GM12864 (cell line): ENCODE results near the gene HOXD13.

Experiments
- DNase-seq: peaks from one replicate; pipeline ENCODE4 v3.0.0-alpha.2; 2011; ENCODE audit warnings: low read depth
- H3K4me3 ChIP-seq: 2 replicates; pipeline ENCODE4 v1.5.1; 2011; ENCODE audit warnings: mild to moderate bottlenecking, low read depth, low read length, control low read depth
- TF ChIP-seq, protein P1 (sequence below): IDR thresholded peaks from 2 replicates; pipeline ENCODE4 v1.5.1; 2011; ENCODE audit warnings: low read depth, mild to moderate bottlenecking, moderate library complexity, low read length, control low read depth, inconsistent platforms; ENCODE audit errors: missing control alignments

Gene HOXD13

DNA sequence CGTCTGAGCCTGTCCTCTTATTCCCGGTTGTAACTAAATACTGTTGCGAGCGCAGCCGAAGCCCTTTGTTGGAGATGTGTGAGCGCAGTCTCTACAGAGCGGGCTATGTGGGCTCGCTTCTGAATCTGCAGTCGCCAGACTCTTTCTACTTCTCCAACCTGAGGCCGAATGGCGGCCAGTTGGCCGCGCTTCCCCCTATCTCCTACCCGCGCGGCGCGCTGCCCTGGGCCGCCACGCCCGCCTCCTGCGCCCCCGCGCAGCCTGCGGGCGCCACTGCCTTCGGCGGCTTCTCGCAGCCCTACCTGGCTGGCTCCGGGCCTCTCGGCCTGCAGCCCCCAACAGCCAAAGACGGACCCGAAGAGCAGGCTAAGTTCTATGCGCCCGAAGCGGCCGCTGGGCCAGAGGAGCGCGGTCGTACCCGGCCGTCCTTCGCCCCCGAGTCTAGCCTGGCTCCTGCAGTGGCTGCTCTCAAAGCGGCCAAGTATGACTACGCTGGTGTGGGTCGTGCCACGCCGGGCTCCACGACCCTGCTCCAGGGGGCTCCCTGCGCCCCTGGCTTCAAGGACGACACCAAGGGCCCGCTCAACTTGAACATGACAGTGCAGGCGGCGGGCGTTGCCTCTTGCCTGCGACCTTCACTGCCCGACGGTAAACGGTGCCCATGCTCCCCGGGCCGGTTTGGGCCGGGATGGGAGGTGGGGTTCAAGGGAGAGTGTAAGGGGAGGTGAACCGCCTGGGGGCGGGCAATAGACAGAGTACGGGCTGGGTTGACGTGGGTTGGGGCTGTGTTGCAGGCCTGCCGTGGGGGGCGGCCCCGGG is 7.4 kb downstream of the HOXD13 start, which contains the start of gene HOXD12:
TSS of gene HOXD12 (plus strand) at position 68 of the 819 bp plus-strand sequence. CDS start at position 75, 7 bp downstream.
- TF ChIP-seq, protein P1, sequence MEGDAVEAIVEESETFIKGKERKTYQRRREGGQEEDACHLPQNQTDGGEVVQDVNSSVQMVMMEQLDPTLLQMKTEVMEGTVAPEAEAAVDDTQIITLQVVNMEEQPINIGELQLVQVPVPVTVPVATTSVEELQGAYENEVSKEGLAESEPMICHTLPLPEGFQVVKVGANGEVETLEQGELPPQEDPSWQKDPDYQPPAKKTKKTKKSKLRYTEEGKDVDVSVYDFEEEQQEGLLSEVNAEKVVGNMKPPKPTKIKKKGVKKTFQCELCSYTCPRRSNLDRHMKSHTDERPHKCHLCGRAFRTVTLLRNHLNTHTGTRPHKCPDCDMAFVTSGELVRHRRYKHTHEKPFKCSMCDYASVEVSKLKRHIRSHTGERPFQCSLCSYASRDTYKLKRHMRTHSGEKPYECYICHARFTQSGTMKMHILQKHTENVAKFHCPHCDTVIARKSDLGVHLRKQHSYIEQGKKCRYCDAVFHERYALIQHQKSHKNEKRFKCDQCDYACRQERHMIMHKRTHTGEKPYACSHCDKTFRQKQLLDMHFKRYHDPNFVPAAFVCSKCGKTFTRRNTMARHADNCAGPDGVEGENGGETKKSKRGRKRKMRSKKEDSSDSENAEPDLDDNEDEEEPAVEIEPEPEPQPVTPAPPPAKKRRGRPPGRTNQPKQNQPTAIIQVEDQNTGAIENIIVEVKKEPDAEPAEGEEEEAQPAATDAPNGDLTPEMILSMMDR: no peak
- no peak within 1 kb of the TSS for H3K4me3 ChIP-seq
- DNase-seq: no peak

DNA sequence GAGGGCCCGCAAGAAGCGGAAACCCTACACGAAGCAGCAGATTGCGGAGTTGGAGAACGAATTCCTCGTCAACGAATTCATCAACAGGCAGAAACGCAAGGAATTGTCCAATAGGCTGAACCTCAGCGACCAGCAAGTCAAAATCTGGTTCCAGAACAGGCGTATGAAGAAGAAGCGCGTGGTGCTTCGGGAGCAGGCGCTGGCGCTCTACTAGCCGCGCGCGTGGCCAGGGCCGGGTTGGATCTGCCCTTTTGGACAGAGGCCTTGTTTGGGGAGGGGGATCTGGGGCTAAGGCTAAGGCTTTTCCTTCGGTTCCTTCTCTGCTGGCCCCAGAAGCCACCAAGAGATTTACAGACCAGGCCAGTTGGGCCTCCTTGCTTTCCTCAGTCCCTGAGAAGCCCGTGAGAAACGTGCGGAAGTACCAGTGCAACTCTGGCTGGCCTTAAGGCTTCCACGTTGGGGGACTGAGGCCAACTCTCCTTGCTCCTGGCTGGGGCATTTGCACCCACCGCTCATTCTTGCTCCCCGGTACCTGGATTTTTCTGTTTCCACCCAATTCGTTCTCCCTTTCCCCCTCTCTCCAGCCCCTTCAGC is 8.1 kb downstream of the HOXD13 start:
- TF ChIP-seq, protein P1: no peak
- H3K4me3 ChIP-seq: no peak overlapping the region
- no peak for DNase-seq

DNA sequence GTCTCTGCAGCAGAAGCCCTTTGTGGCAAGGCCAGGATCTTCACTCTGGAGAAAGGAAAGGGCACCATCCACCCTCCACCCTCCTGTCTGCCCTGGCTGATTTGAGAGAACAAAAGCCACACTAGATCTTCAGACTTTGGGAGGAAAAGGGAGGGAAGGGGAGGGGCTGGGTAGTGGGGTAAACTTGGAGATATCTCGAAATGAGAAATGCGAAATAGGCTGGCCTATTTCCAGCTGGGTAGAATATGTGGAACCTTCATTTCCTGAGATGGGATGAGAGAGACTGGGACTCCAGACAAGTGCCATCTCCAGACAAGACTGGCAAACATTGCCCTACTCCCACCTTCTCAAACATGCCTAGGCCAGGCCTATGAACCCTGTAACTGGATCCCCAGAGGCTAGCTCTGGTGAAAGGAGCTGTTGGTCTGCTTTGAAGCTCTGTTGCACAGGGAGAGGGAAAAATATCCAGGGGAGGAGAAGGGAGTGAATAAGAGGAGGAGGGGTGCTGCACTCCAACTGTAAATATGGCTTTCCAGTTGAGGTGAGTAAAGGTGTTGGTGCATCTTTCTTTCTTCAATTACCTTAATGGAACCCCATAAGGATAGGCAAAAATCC is 8.8 kb downstream of the HOXD13 start:
- no peak overlapping the region for H3K4me3 ChIP-seq
- DNase-seq: no peak
- TF ChIP-seq, protein P1: no peak

GRCh38 chr2:176101842-176102241 is 9.3 kb downstream of the HOXD13 start:
- TF ChIP-seq, protein P1: no peak
- DNase-seq: no peak
- H3K4me3 ChIP-seq: no peak overlapping the region

- H3K4me3 ChIP-seq: no peak overlapping the region
- no peak for DNase-seq
- TF ChIP-seq, protein P1: no peak
These were observed 9.9 kb downstream of the HOXD13 start for GRCh38 chr2:176102309-176102866.

DNA sequence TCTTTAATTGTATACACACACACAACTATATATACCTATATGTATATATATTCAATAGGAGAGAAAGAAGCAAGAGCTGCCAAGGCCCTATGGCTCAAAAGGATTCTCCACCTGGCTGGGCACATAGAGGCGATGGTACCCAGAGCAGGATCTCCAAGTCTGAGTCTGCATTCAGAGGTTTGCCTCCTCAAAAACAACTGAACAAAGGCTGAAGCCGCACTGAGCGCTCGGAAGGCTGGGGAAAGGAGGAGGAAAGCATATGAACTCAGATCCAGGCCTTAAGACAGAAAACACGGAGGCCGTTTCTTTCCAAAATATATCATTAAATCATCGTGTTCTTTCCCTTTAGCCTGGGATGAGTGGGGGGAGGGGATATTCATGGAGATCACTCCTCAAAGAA is 10.7 kb downstream of the HOXD13 start:
- TF ChIP-seq, protein P1: no peak
- no peak overlapping the region for H3K4me3 ChIP-seq
- no peak for DNase-seq
